Progenitor cell of endocrine pancreas (in vitro differentiated cells): ENCODE data around the gene PSMD11. TPM values are rescaled to one million over a fixed set of nuclear protein-coding genes. Genes with fewer than 3 reads are reported as not detected.

Experiments
- DNase-seq: peaks from one replicate; pipeline ENCODE4 v3.0.0; 2021; ENCODE audit warnings: low spot score; ENCODE audit not compliant: unreplicated experiment
- H3K27ac Mint-ChIP-seq: 2 replicates; pipeline ENCODE4 v1.8.0; 2021; ENCODE audit warnings: mild to moderate bottlenecking, moderate library complexity, mixed read lengths
- H3K27me3 Mint-ChIP-seq: 2 replicates; pipeline ENCODE4 v1.8.0; 2021; ENCODE audit warnings: mixed read lengths
- H3K36me3 Mint-ChIP-seq: 2 replicates; pipeline ENCODE4 v1.8.0; 2022; ENCODE audit warnings: mixed read lengths; ENCODE audit not compliant: insufficient read depth
- H3K4me1 Mint-ChIP-seq: 2 replicates; pipeline ENCODE4 v1.8.0; 2021; ENCODE audit warnings: low read depth, mixed read lengths
- H3K4me3 Mint-ChIP-seq: 2 replicates; pipeline ENCODE4 v1.8.0; 2021; ENCODE audit warnings: low read depth, mild to moderate bottlenecking, moderate library complexity, mixed read lengths
- H3K9me3 Mint-ChIP-seq: 2 replicates; pipeline ENCODE4 v1.8.0; 2021; ENCODE audit warnings: low read depth, mixed read lengths
- CTCF ChIP-seq: fragments of 200-600 bp; sonication (generic); IDR thresholded peaks from one replicate; pipeline ENCODE4 v1.5.0; 2021; ENCODE audit warnings: antibody characterized with exemption, mild to moderate bottlenecking; ENCODE audit not compliant: unreplicated experiment
- total RNA-seq: library from RNA; stranded (reverse); gene quantifications from 2 replicates; pipeline ENCODE4 v1.2.1, GENCODE V29; 2021

PSMD11 gene
- total RNA-seq, 1 donor from 2014 or later: 110 TPM

- Mint-ChIP-seq H3K27me3 (no peaks in the 10 kb centered on the region), H3K4me3 (no peak overlapping the region), H3K9me3 (no peaks in the 10 kb centered on the region), H3K4me1 (no peaks in the 10 kb centered on the region), H3K27ac (no peak overlapping the region), H3K36me3 (no peaks in the 10 kb centered on the region)
- no peak for DNase-seq
- TF ChIP-seq CTCF: no peak
Measured at GRCh38 chr17:32504166-32504990, 60.1 kb downstream of the PSMD11 start.

- Mint-ChIP-seq H3K9me3 (no peaks in the 10 kb centered on the region), H3K36me3 (no peaks in the 10 kb centered on the region), H3K27ac (no peak overlapping the region), H3K4me1 (no peaks in the 10 kb centered on the region), H3K27me3 (no peaks in the 10 kb centered on the region), H3K4me3 (no peak overlapping the region)
- no peak for DNase-seq
- TF ChIP-seq CTCF: no peak
Measured at GRCh38 chr17:32508926-32509325, 64.6 kb downstream of the PSMD11 start.

GRCh38 chr17:32510466-32510865, 66.2 kb downstream of the PSMD11 start:
- no peak for TF ChIP-seq CTCF
- Mint-ChIP-seq H3K27ac (no peak overlapping the region), H3K4me3 (no peak overlapping the region), H3K9me3 (no peaks in the 10 kb centered on the region), H3K36me3 (no peaks in the 10 kb centered on the region), H3K27me3 (no peaks in the 10 kb centered on the region), H3K4me1 (no peaks in the 10 kb centered on the region)
- no peak for DNase-seq

- Mint-ChIP-seq H3K27ac (no peak overlapping the region), H3K4me1 (peaks cover under 1% of the 10 kb centered on the region), H3K27me3 (no peaks in the 10 kb centered on the region), H3K9me3 (no peaks in the 10 kb centered on the region), H3K36me3 (no peaks in the 10 kb centered on the region), H3K4me3 (no peak overlapping the region)
- TF ChIP-seq CTCF: no peak
- no peak for DNase-seq
Measured at GRCh38 chr17:32512328-32512727, 68.0 kb downstream of the PSMD11 start.

GRCh38 chr17:32513579-32513978, 69.3 kb downstream of the PSMD11 start:
- DNase-seq: no peak
- Mint-ChIP-seq H3K36me3 (no peaks in the 10 kb centered on the region), H3K27me3 (no peaks in the 10 kb centered on the region), H3K4me1 (peaks cover 2% of the 10 kb centered on the region), H3K4me3 (no peak overlapping the region), H3K9me3 (no peaks in the 10 kb centered on the region), H3K27ac (no peak overlapping the region)
- TF ChIP-seq CTCF: no peak
